MCF 10A (cell line): Measurements from ENCODE around the gene MRPS33. TPM values are rescaled to one million over a fixed set of nuclear protein-coding genes. Genes with fewer than 3 reads are reported as not detected.

ENCODE experiments used
- BruUV-seq: library from RNA; stranded (reverse); fragments of 400-500 nt; replicated peaks from 2 replicates; lab custom pipeline; 2021; lab: Mats Ljungman, UMichigan
- CTCF ChIA-PET: fragments of 300-600 bp; sonication (Branson Sonifier 250); formaldehyde crosslinking; extraction: SDS; loops from one replicate; lab custom pipeline; 2021; ENCODE audit warnings: antibody characterized with exemption, inconsistent platforms; lab: Yijun Ruan, JAX
- POLR2A ChIA-PET: fragments of 300-600, 350-650 bp; sonication (Branson Sonifier 250); formaldehyde crosslinking; extraction: SDS; loops from one replicate; lab custom pipeline; 2020; ENCODE audit warnings: antibody characterized with exemption, inconsistent platforms; lab: Yijun Ruan, JAX
- DNase-seq: peaks from one replicate; pipeline ENCODE4 v3.0.0-alpha.2; 2018; ENCODE audit not compliant: unreplicated experiment
- H3K27ac Mint-ChIP-seq: one replicate; pipeline ENCODE4 v1.8.0; 2022; ENCODE audit warnings: mild to moderate bottlenecking, low read depth, mixed read lengths; ENCODE audit not compliant: unreplicated experiment
- H3K27me3 Mint-ChIP-seq: one replicate; pipeline ENCODE4 v1.8.0; 2022; ENCODE audit warnings: mixed read lengths; ENCODE audit not compliant: insufficient read depth, unreplicated experiment
- H3K36me3 Mint-ChIP-seq: one replicate; pipeline ENCODE4 v1.8.0; 2022; ENCODE audit warnings: mild to moderate bottlenecking, moderate library complexity, mixed read lengths; ENCODE audit not compliant: insufficient read depth, unreplicated experiment
- H3K4me1 Mint-ChIP-seq: one replicate; pipeline ENCODE4 v1.8.0; 2022; ENCODE audit warnings: mixed read lengths; ENCODE audit not compliant: insufficient read depth, unreplicated experiment
- H3K4me3 Mint-ChIP-seq: one replicate; pipeline ENCODE4 v1.8.0; 2022; ENCODE audit warnings: mild to moderate bottlenecking, moderate library complexity, mixed read lengths; ENCODE audit not compliant: unreplicated experiment
- H3K9me3 Mint-ChIP-seq: one replicate; pipeline ENCODE4 v1.8.0; 2022; ENCODE audit warnings: mixed read lengths; ENCODE audit not compliant: unreplicated experiment
- intact Hi-C: fragments of 100-400 bp; cut with micrococcal nuclease; formaldehyde crosslinking; loops from 2 replicates; pipeline ENCODE4 v1.14.1; 2022
- total RNA-seq: library from RNA; stranded (reverse); gene quantifications from 2 replicates; pipeline ENCODE4 v1.2.3, GENCODE V29; 2022
- TF ChIP-seq, protein P1 (sequence below): fragments of 200-600 bp; IDR thresholded peaks from one replicate; pipeline ENCODE4 v1.8.0; 2022; ENCODE audit warnings: antibody characterized with exemption, mild to moderate bottlenecking; ENCODE audit not compliant: unreplicated experiment

The MRPS33 gene
- total RNA-seq, 1 experiment from 2014 or later, result 58.6 TPM

DNA sequence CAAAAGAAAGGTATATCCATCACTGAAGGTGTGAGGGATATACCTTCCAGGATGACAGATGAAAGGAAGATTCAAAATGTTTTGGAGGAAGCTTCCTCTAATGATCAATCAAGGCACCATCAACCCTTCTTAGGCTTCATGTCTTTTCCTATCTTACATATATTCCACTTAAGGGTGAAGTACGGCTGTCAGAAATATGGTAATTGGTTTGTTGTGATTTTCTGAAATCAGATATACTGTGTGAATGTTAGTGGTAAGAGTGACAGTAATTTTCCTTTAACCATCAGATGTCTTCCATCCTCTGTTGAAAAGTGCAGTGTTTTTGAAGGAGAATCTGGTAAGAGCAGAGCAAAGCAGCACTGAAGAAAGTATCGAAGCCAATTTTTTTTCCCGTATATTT lies 2.8 kb upstream of the MRPS33 start:
- peaks cover 6% of the 10 kb centered on the region for H3K4me1 Mint-ChIP-seq
- CTCF ChIA-PET, result interaction anchor here (0.5 to 1.4 kb wide), 3 partner anchors 17 to 516 kb away, joined by 3 to 4 read pairs (median 3); no protein-coding TSS in a partner anchor
- TF ChIP-seq, protein P1, sequence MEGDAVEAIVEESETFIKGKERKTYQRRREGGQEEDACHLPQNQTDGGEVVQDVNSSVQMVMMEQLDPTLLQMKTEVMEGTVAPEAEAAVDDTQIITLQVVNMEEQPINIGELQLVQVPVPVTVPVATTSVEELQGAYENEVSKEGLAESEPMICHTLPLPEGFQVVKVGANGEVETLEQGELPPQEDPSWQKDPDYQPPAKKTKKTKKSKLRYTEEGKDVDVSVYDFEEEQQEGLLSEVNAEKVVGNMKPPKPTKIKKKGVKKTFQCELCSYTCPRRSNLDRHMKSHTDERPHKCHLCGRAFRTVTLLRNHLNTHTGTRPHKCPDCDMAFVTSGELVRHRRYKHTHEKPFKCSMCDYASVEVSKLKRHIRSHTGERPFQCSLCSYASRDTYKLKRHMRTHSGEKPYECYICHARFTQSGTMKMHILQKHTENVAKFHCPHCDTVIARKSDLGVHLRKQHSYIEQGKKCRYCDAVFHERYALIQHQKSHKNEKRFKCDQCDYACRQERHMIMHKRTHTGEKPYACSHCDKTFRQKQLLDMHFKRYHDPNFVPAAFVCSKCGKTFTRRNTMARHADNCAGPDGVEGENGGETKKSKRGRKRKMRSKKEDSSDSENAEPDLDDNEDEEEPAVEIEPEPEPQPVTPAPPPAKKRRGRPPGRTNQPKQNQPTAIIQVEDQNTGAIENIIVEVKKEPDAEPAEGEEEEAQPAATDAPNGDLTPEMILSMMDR, result no peak
- H3K27me3 Mint-ChIP-seq, result peaks cover 35% of the 10 kb centered on the region
- no peaks in the 10 kb centered on the region for H3K36me3 Mint-ChIP-seq
- POLR2A ChIA-PET, result no interaction called here
- no peak overlapping the region for H3K4me3 Mint-ChIP-seq
- no peak for DNase-seq
- BruUV-seq, result no TSS peak
- intact Hi-C loops, result loop anchor here (10.0 kb wide), 1 partner anchor 717 kb away; the partner anchor contains the start of gene SSBP1
- H3K27ac Mint-ChIP-seq, result no peak overlapping the region
- H3K9me3 Mint-ChIP-seq, result peaks cover 7% of the 10 kb centered on the region

DNA sequence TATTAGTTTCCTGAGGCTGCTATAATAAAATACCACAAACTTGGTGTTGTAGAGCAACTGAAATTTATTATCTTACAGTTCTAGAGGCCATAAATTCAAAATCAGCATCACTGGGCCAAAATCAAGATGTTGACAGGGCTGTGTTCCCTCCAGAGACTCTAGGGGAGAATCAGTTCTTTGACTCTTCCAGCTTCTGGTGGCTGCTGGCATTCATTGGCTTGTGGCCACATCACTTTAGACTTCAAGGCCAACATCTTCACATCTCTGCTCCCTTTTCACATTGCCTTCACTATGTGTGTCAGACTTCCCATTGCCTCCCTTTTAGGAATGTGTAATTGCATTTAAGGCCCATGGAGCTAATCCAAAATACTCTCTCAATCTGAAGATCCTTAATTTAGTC lies 1.6 kb upstream of the MRPS33 start:
- Mint-ChIP-seq H3K27me3 (peaks cover 23% of the 10 kb centered on the region), H3K36me3 (no peaks in the 10 kb centered on the region), H3K4me1 (peaks cover 16% of the 10 kb centered on the region), H3K9me3 (peaks cover 7% of the 10 kb centered on the region), H3K4me3 (no peak overlapping the region), H3K27ac (no peak overlapping the region)
- ChIA-PET POLR2A (interaction anchor here (0.6 kb wide), 1 partner anchor 981 kb away, joined by 3 read pairs; no protein-coding TSS in a partner anchor), CTCF (interaction anchor here (0.6 to 2.8 kb wide), 7 partner anchors 10 to 714 kb away, joined by 3 to 17 read pairs (median 5); no protein-coding TSS in a partner anchor)
- no TSS peak for BruUV-seq
- TF ChIP-seq, protein P1, result no peak
- intact Hi-C loops, result loop anchor here (10.0 kb wide), 1 partner anchor 718 kb away; the partner anchor contains the start of gene SSBP1
- DNase-seq, result no peak

DNA sequence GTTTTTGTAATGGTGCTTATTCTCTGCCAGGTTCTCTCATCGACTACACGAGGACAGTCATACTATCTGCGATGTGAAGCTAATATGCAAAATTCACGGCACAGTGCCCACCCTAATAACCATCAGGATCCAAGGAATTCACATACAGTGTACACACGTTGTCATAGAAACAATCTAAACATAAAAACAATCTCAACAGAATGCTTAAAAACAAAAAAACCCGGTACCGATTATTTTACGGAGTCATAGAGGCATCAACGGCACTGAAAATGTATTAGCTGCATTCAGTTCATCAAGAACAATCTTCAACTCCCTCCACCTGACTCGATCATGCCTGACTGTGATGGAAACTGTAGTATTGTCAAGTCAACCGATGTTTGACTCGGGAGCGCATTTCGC lies 628 bp downstream of the MRPS33 start:
- H3K36me3 Mint-ChIP-seq, result peaks cover 16% of the 10 kb centered on the region
- H3K27me3 Mint-ChIP-seq, result peaks cover 20% of the 10 kb centered on the region
- BruUV-seq, result no TSS peak
- TF ChIP-seq, protein P1, result no peak
- POLR2A ChIA-PET, result interaction anchor here (0.5 to 2.4 kb wide), 15 partner anchors 12 to 724 kb away, joined by 3 to 31 read pairs (median 4); partner anchors contain the start of genes AGK, BRAF and SSBP1
- CTCF ChIA-PET, result interaction anchor here (0.6 to 5.7 kb wide), 22 partner anchors 9 to 995 kb away, joined by 3 to 145 read pairs (median 4); partner anchors contain the start of genes ADCK2 and BRAF
- peak overlapping the region; percentile 97 for H3K27ac Mint-ChIP-seq
- peak overlapping the region; percentile 85 for H3K4me3 Mint-ChIP-seq
- peaks cover 16% of the 10 kb centered on the region for H3K4me1 Mint-ChIP-seq
- H3K9me3 Mint-ChIP-seq, result peaks cover 7% of the 10 kb centered on the region
- DNase-seq, result no peak
- intact Hi-C loops, result loop anchor here (1.0 to 10.0 kb wide), 4 partner anchors 337 to 721 kb away; partner anchors contain the start of gene SSBP1

DNA sequence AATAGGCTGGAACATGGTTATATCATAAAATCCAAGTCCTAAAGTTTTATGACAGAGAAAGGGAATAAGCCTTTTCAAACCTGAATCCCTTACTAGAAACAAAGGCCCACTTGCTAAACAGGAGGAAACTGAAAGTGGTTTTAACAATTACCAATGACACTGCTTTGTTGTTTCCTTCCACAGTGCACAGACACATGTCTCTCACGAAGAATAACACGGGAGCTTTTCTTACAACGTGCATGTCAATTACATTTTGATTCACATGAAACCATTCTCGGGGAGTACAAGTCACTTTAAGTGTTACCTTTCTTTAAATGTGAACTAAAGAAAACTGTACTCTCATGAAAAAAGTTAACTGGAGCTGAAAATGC lies 1.4 kb downstream of the MRPS33 start:
- Mint-ChIP-seq H3K27me3 (peaks cover 17% of the 10 kb centered on the region), H3K4me3 (peak overlapping the region; percentile 85), H3K27ac (peak overlapping the region; percentile 97), H3K36me3 (peaks cover 23% of the 10 kb centered on the region), H3K9me3 (peaks cover 7% of the 10 kb centered on the region), H3K4me1 (peaks cover 16% of the 10 kb centered on the region)
- ChIA-PET POLR2A (interaction anchor here (0.6 to 2.4 kb wide), 5 partner anchors 29 to 724 kb away, joined by 3 to 31 read pairs (median 10); partner anchors contain the start of genes BRAF and SSBP1), CTCF (interaction anchor here (0.9 to 5.7 kb wide), 13 partner anchors 10 to 636 kb away, joined by 3 to 145 read pairs (median 6); partner anchors contain the start of gene BRAF)
- intact Hi-C loops, result loop anchor here (2.0 to 10.0 kb wide), 4 partner anchors 89 to 721 kb away; partner anchors contain the start of genes BRAF, NDUFB2 and SSBP1
- no peak for DNase-seq
- TF ChIP-seq, protein P1, result no peak
- no TSS peak for BruUV-seq
